ENCODE measurements around the gene DIRAS2.
A peak's percentile ranks its signal among the peaks of the same experiment; 100 is the strongest.
"Not testable (repeated sequence)": the region's sequence is repeated elsewhere in the genome, so short reads cannot be mapped to it uniquely, and the experiment has no call there.

The DIRAS2 gene

GRCh38 chr9:90642570-90643539, at the start of gene DIRAS2:
DIRAS2 (minus strand) TSS chr9:90642824; CDS start chr9:90613827, 28,997 bp downstream.
- peak; percentile 78 for DNase-seq (ENCODE audit: low spot score)

DNA sequence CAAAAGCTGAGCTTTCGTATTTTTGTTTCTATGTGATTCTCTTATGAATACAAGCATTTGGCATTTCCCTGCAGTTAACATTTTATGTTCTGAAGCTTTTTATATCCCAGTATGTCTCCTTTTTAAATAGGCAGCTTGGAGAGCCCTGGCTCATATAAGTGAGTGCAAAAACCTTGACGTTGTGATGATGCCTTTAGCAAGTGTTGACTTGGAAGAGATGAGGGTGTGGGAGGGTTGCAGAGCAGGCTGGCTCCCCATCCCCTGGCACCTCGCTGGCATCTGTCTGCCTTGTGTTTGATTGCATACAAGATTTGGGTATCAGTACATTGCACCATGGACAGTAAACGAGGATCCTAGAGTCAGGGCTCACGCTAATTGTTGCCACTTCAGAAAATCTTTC, 42.1 kb upstream of the DIRAS2 start:
- no peak for DNase-seq (ENCODE audit: low spot score)

DNA sequence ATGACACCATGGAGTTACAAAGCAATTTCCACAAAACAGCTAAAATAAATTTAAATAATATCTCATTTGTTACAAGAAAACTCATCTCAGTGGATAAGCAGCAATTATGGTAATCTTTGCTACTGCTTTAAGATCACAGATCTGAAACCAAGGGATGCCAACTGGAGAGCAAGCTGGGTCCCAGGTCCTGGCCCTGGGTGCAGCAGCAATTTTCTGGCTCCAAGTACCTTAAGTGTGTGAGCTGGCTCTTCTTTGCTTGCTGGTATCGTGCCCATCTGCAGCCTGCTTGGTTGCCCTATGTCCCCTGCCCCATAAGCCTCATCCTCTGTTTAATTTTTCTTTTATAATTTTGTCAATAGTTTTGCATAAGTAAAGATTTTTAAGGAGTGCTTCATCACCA, 41.5 kb upstream of the DIRAS2 start:
- no peak for DNase-seq (ENCODE audit: low spot score)

DNA sequence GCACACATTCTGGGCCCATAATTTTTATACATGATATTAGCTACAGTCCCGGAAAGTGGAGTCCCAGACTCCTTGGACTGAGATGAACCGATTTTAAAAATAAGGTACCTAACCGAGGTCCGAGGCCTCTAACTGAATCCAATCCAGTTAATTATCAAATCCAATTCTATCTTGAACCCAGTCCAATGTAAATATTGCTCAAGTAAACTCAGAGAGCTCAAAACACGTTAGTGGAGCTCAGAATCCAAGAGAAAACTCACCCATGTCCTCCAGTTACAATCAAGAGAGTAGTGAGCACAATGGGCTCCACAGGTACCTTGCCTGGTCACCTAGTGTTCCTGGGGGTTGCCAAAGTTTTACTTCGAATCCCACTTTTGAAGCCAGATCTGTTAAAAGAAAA, 37.9 kb upstream of the DIRAS2 start:
- no peak for DNase-seq (ENCODE audit: low spot score)

DNA sequence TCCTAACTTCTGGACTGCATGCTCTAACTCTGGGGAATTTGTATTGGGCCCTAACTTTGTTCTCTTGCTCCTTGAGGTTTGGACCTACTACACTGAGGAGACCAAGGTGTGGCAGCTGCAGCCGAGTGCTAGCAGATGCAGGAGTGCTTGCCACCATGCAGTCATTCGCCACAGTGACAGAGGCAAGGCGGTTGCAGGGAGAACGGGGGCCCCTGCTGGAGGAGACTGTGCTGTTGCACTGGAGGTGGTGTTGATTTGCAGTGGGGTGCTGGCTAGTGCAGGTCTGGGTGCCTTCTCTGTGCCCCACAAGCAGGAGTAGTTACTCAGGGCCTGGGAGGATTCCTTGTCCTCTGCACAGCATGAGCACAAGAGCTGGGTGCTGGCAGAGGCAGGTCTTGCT, 22.4 kb upstream of the DIRAS2 start:
- DNase-seq (ENCODE audit: low spot score) = no peak

- DNase-seq (ENCODE audit: low spot score) = no peak
Observed at GRCh38 chr9:90659650-90660364, 17.2 kb upstream of the DIRAS2 start.

- no peak for DNase-seq (ENCODE audit: low spot score)
Observed at GRCh38 chr9:90658783-90659182, 16.2 kb upstream of the DIRAS2 start.

DNA sequence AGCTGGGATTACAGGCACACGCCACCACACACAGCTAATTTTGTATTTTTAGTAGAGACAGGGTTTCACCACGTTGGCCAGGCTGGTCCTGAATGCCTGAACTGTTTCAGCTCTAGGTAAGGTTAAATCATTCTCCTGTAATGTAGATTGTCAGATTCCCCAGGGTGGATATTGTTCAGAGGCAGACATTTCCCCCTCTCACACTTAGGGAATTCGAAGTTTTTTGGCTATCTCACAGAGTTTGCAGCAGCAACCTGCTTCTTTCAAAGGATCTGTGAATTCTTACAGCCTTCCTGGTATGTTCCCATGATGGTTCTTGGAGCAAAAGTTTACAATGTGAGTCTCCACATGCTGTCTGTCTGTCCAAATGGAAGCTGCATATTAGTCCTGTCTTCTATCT, 15.6 kb upstream of the DIRAS2 start:
- no peak for DNase-seq (ENCODE audit: low spot score)

DNA sequence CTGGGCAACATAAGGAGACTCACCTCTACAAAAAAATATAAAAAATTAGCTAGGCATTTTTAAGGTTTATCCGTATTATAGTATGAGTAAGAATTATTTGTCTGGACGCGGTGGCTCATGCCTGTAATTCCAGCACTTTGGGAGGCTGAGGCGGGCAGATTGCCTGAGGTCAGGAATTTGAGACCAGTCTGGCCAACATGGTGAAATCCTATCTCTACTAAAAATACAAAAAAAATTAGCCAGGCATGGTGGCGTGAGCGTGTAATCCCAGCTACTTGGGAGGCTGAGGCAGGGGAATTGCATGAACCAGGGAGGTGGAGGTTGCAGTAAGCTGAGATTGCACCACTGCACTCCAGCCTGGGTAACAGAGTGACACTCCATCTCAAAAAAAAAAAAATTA, 14.3 kb upstream of the DIRAS2 start:
- not testable (repeated sequence) for DNase-seq (ENCODE audit: low spot score)

DNA sequence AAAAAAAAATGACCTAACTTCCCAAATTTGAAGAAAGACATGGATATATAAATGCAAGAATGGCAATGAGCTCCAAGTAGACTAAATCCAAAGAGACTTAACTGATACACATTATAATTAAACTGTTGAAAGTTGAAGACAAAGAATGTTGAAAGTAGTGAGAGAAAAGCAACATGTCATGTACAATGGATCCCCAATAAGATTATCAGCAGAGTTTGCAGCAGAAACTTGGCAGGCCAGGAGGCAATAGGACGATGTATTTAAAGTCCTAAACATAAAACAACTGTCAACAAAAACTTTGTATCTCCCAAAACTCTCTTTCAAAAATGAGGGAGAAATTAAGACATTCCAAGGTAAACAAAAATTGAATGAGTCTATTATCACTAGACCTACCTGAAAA, 8.6 kb upstream of the DIRAS2 start:
- DNase-seq (ENCODE audit: low spot score) = no peak

GRCh38 chr9:90647843-90648242, 5.2 kb upstream of the DIRAS2 start:
- DNase-seq (ENCODE audit: low spot score) = no peak

DNA sequence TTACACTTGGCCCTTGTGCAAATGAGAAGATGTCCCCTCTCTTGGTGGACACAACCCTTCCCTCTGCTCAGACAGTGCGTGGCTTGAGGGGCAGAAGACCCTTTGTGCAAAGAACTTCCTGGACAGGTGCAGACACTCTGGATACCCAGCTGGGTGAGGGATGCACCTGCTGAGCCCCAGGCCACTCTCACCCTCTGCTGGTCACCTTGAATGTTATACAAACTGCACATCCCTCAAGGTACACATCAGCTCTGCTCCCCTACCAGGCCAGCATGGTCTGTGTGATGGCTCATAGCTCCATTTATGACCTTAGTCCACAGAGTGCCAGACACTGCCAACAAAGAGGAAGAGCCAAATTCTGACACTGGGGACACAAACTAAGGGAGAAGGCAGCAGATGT, 3.1 kb upstream of the DIRAS2 start:
- no peak for DNase-seq (ENCODE audit: low spot score)

GRCh38 chr9:90641884-90642487, 638 bp downstream of the DIRAS2 start:
- no peak for DNase-seq (ENCODE audit: low spot score)

DNA sequence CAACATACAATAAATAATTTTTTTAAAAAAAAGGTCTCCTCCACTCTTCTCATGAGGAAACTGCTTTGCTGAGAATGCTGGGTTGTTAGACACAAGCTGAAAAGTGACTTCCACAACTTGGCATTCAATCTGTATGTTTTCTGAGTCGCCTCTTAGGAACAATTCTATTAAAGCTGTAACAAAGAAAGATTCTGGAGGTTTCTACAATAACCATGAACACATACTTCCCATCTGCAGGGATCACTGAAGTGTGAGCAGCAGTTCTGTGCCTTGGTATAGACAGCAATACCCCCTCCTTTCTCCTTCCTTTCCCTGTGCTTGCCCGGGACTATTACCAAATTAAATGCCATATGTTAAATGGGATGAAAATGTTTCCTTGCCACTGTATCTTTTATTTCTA, 1.5 kb downstream of the DIRAS2 start:
- DNase-seq (ENCODE audit: low spot score) = no peak

- no peak for DNase-seq (ENCODE audit: low spot score)
Observed at GRCh38 chr9:90640361-90640760, 2.3 kb downstream of the DIRAS2 start.

- DNase-seq (ENCODE audit: low spot score) = no peak
Observed at GRCh38 chr9:90637626-90638025, 5.0 kb downstream of the DIRAS2 start.

DNA sequence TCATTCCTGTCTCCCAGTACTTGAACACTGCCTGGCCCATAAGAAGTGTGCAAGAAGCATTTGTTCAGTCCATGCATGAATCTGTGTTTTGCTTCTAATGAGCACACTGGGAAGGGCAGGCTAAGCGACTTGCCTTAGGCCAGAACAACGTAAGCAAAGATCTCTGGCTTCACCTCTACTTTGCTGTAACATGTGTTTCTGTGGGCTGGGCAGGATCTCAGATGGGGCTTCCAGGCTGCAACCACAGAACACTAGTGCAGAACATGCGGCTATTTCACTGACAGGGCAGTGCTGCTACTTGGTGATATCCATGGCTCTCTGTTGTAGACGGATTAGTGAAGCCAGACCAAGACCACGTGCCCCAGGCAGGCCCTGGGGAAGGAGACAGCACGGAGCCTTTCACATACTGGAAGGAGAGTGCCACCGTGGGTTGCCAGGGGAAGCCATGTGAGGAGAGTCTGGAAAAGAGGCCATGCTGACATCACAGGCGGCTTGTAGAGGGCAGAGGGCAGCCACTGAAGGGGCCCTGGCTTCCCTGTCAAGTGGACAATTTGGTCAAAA, 9.9 kb downstream of the DIRAS2 start:
- no peak for DNase-seq (ENCODE audit: low spot score)

DNA sequence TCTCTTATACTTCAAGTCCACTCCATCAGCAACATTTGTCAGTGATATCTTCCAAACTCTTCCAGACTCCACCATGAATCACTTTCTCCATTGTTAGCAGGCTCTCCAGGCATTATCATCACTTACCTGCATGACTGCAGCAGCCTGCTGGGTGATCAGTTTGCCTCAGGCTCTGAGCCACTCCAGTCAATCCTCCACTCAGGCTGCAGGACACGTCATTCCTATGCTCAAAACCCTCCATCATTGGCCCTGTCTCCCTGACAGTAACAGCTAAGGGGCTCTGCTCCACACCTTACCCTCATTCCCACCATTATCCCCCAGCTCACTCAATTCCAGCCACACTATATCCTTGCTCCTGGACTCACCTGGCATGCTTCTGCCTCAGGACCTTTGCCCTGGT, 10.7 kb downstream of the DIRAS2 start:
- no peak for DNase-seq (ENCODE audit: low spot score)

DNA sequence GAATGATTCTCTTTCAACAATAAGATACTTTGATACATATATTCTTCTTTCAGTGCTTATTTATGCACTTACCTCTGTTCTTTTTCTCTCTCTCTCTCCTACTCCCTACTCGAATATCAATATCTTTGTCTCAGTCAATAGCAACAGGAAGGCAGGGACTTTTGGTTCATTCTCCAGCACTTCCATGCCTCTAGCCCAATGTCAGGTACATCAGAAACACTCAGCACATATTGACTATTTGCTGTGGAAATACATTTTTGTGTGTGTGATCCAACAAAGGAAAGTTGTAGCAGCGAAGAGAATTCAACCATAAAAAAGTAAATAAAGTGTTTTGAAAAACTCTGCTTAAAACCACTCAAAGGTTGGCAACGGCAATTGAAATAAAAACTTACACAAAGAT, 12.6 kb downstream of the DIRAS2 start:
- no peak for DNase-seq (ENCODE audit: low spot score)

GRCh38 chr9:90629354-90629753, 13.3 kb downstream of the DIRAS2 start:
- no peak for DNase-seq (ENCODE audit: low spot score)

- DNase-seq (ENCODE audit: low spot score) = no peak
Observed at GRCh38 chr9:90616806-90617205, 25.8 kb downstream of the DIRAS2 start.

DNA sequence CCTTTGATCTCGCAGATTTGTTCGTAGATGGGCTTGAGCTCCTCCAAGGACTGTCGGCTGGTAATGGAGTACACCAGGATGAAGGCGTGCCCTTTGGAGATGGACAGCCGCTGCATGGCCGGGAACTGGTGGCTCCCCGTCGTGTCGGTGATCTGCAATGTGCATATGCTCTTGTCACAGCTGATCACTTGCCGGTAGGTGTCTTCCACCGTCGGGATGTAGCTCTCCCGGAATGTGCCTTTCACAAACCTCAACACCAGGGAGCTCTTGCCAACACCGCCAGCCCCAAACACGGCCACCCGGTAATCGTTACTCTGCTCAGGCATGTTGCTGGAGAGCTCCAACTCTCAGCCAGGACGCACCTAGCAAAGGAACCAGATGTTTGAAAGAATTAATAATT, 29.1 kb downstream of the DIRAS2 start:
- no peak for DNase-seq (ENCODE audit: low spot score)

DNA sequence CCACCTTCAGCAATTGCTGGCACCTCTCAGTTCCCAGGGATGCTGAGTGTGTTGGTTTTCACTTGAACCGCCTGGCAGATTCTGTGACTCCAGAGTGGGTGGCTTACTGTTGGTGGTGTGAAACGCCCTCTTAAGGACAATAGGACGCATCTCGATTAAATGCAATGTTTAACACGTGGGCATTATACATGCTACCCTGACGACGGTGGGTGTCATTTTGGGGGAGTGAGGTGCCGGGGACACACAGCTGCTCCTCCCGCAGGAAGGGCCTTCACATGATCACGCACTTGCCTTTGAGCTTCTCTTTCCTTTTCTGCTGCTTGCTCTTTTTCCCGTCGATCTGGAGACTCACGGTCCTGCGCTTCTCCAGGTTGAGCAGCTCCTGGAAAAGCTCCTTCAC, 29.7 kb downstream of the DIRAS2 start:
- DNase-seq (ENCODE audit: low spot score) = no peak

Data from left forelimb (tissue), 1 donor.